HG02981 (cell line): ENCODE results near the gene PKP4.
A peak's percentile ranks its signal among the peaks of the same experiment; 100 is the strongest.
"Not testable (repeated sequence)": the region's sequence is repeated elsewhere in the genome, so short reads cannot be mapped to it uniquely, and the experiment has no call there.

Experiments used
- ATAC-seq: cut with Tn5 transposase; IDR thresholded peaks from one replicate; pipeline ENCODE4 v1.9.1; 2021; ENCODE audit warnings: mild to moderate bottlenecking, moderate library complexity; ENCODE audit not compliant: unreplicated experiment

The PKP4 gene

GRCh38 chr2:158472829-158473228, 16.1 kb downstream of the PKP4 start:
- ATAC-seq, result not testable (repeated sequence)

GRCh38 chr2:158473300-158473699, 16.5 kb downstream of the PKP4 start:
- not testable (repeated sequence) for ATAC-seq

- ATAC-seq, result no peak
Observed at GRCh38 chr2:158473719-158474392, 17.1 kb downstream of the PKP4 start.

- ATAC-seq, result not testable (repeated sequence)
Observed at GRCh38 chr2:158474526-158475011, 17.8 kb downstream of the PKP4 start.

GRCh38 chr2:158477202-158477601, 20.4 kb downstream of the PKP4 start:
- ATAC-seq, result no peak

- no peak for ATAC-seq
Observed at GRCh38 chr2:158478237-158478636, 21.5 kb downstream of the PKP4 start.

- no peak for ATAC-seq
Observed at GRCh38 chr2:158478816-158479215, 22.1 kb downstream of the PKP4 start.

GRCh38 chr2:158481116-158481515, 24.4 kb downstream of the PKP4 start:
- ATAC-seq, result no peak

- no peak for ATAC-seq
Observed at GRCh38 chr2:158482594-158482993, 25.8 kb downstream of the PKP4 start.

- peak; percentile 62 for ATAC-seq
Observed at GRCh38 chr2:158484892-158485556, 28.3 kb downstream of the PKP4 start.

GRCh38 chr2:158486150-158486969, 29.6 kb downstream of the PKP4 start:
- ATAC-seq, result no peak

- ATAC-seq, result no peak
Observed at GRCh38 chr2:158486970-158487325, 30.2 kb downstream of the PKP4 start.

GRCh38 chr2:158487419-158487818, 30.7 kb downstream of the PKP4 start:
- ATAC-seq, result no peak

- ATAC-seq, result no peak
Observed at GRCh38 chr2:158488442-158489216, 31.9 kb downstream of the PKP4 start.

GRCh38 chr2:158489366-158490112, 32.8 kb downstream of the PKP4 start:
- no peak for ATAC-seq

GRCh38 chr2:158491072-158491471, 34.3 kb downstream of the PKP4 start:
- no peak for ATAC-seq

- ATAC-seq, result no peak
Observed at GRCh38 chr2:158493458-158493857, 36.7 kb downstream of the PKP4 start.

- no peak for ATAC-seq
Observed at GRCh38 chr2:158495175-158495574, 38.4 kb downstream of the PKP4 start.

- no peak for ATAC-seq
Observed at GRCh38 chr2:158496986-158497385, 40.2 kb downstream of the PKP4 start.

GRCh38 chr2:158497486-158497885, 40.7 kb downstream of the PKP4 start:
- ATAC-seq, result peak; percentile 59
